NCI-H526 treated with DMSO at 0.1 percent for 48 hours (cell line): Measurements from ENCODE around the gene NCBP2L.
A peak's percentile ranks its signal among the peaks of the same experiment; 100 is the strongest.
"Not testable (repeated sequence)": the region's sequence is repeated elsewhere in the genome, so short reads cannot be mapped to it uniquely, and the experiment has no call there.

ENCODE experiments used
- DNase-seq: peaks from one replicate; lab custom pipeline; 2025; lab: John Stamatoyannopoulos, UW

Gene NCBP2L

DNA sequence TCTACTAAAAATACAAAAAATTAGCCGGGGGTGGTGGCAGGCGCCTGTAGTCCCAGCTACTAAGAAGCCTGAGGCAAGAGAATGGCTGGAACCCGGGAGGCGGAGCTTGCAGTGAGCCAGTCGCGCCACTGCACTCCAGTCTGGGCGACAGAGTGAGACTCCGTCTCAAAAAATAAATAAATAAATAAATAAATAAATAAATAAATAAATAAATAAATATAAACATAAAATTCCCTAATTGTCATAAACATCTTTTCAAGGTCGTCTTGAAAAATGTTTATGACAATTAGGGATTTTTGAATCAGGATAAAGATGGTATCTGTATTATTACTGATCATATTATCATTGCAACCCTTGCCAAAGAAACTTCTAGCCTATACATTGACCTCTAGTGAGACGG, 32.5 kb downstream of the NCBP2L start:
- not testable (repeated sequence) for DNase-seq

DNA sequence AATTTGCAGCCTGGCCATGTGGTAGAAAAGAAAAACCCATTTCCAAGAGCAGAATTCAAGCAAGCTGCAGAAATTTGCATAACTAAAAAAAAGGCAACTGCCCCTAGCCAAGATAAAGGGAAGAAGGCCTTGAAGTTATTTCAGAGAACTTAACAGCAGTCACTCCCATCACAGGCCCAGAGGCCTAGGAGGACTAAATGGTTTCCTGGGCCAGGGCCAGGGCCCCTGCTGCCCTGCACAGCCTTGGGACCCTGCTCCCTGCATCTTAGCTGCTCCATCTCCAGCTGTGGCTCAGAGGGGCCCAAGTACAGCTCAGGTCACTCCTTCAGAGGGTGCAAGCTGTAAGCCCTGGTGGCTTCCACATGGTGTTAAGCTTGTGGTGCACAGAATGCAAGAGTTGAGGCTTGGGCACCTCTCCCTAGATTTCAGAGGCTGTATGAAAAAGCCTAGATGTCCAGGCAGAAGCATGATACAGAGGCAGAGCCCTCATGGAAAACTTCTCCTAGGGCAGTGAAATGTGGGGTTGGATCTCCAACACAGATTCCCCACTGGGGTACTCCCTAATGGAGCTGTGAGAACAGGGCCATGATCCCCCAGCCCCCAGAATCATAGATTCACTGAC, 41.5 kb downstream of the NCBP2L start:
- no peak for DNase-seq

DNA sequence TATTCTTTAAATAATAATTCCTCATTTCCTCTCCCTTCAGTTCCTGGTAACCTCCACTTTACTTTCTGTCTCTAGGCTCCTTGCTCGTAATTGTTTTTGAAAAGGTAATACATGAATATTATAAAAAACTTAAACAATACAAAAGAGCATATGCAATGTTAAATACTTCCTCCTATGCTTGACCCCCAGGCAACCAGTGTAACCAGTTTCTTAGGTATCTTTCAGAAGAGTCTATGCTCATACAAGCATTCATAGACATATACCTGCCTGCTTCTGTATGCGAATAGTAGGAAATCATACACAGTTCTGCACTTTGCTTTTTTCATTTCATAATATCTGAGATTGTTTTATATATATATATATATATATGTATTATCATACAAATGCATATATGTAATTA, 45.5 kb downstream of the NCBP2L start:
- no peak for DNase-seq

DNA sequence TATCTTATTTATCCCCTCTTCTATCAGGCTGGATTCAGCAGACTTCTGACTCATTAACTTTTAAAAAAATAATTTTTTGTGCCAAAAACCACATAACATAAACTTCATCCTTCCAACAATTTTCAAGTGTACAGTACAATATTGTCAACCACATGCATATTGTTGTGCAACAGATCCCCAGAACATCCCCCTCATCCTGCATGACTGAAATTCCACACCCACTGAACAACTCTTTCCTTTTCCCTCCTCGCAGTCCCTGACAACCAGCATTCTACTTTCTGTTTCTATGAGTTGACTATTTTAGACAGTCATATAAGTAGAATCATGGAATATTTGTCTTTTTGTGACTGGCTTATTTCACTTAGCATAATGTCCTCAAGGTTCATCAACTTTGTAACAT, 45.9 kb downstream of the NCBP2L start:
- DNase-seq = no peak

DNA sequence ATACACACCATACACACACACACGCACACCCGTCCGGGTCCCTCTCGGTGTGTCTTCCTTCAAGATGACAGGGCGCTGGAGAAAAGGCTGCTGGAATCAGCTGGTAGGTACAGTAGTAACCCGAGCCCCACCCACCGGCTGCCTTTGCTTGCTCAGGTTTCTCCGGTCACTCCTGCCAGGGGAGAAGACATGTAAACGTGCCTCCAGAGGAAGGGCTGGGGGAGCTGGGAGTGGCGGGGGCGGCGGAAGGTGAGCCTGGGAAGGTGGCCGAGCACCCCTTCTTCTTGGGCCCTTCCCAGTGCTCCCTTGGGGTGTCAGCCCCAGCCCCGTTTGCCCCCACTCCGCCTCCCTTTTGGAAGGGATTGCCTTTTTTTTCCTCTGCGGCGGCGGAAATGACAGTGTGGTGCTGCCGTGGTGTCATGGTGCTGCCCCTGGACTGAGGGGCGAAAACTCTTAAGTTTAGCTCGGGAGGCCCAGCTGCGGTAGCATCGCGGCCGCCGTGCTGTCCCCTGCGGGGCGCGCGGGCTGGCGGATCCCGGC, 48.2 kb downstream of the NCBP2L start, which contains the start of gene MID2:
TSS of gene MID2 (plus strand) at position 169 of the 540 bp plus-strand sequence. CDS start 561 bp downstream, outside the sequence.
- peak; percentile 17 for DNase-seq

DNA sequence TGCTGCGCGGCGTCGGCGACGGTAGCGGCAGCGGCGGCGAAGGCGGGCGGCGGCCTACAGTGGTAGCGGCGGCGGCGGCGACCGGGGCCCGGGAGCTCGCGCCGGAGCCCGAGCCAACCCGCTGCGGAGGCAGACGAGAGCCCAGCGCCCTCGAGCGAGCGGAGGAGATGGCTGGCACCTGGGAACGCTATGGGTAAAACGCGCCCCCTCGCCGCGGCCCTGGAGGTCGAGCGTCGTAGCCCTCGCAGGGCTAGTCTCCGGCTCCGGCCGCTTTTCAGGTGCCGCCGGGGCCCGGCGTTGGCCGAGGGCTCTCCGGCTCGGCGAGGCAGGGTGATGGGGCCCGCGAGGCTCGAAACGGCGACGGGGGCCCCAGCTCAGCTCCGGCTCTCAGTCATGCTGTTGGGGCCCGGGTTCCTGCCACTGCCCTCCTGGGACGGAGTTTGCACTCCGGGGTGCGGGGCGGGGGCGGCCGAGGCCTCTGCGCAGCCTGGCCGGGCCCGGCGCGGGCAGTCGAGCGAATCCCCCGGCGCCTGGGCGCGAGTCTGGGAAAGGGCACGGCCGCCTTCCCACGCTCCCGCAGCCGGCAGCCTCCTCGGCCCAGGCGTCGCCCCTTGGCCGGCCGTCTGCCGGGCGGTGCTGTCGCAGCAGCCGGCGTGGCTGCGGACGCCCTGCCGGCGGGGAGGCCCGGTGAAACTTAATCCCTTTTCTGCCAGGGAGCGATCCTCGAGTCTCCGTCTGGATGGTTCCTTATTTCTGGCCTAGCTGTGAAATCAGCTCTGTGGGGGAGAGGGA, 48.9 kb downstream of the NCBP2L start:
- peak; percentile 57 for DNase-seq

DNA sequence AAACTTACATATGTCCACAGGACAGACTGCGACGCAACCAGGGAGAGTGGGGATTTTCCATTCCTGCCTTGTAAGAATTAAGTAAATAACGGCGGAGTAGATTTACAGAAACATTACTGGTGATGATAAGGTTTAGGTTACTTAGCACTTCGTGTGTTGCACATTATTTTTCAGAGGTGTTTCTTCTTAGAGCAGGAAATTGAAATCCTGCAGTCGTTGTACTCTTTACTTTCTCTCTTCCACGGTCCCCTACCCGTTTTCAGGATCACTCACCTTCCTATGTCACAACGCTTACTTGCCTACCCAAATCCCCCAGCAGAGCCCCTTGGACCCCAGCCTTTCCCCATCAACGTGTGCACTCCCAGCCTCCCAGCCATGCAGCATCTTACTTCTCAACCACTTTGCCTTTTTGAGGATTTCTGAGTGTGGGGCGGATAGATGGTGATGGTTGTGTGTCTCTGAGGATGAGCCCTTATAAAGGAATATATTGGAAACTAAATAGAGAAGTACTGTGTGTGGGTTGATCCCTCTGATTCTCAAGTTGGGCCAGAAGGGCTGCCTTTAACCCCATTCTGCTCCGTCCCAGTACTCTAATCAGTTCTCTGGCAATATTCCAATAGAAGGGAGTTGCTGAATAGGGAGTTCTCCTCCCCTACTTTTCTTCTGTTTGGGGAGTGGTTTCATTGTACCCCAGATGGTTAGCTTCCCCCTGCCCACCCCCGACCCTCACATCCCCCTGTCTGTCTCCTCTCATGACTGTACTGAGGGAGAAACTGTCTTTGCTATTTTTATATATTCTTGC, 49.7 kb downstream of the NCBP2L start:
- no peak for DNase-seq

DNA sequence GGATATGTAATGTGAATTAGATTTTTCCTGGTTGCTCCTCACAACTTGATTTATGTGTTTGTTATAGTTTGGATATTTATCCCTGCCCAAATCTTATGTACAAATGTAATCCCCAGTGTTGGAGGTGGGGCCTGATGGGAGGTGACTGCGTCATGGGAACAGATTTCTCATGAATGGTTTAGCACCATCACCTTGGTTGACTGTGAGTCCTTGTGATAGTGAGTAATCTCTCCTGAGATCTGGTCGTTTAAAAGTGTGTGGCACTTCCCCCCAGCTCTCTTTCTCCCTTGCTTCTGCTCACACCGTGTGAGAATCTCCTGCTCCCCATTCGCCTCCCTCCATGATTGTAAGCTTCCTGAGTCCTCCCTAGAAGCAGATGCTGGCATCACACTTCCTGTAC, 50.3 kb downstream of the NCBP2L start:
- DNase-seq = no peak

DNA sequence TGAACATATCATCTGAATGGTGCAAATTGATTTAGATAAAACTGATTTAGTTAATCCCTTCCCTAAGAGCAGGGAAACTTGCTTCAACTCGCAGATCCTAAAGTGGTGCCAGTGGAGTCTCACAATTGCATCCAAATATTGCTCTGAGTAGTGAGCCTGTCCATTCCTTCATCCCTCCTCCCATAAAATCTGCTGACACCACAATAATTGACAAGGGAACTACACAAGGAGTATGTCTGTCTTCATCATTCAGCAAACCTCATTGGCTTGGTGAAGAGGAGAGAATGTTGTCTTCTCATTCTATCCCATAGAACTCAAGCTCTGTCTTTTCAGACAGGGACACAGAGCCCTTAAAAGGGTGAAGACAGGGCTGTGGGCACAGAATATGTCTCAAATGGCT, 52.3 kb downstream of the NCBP2L start:
- DNase-seq = no peak

DNA sequence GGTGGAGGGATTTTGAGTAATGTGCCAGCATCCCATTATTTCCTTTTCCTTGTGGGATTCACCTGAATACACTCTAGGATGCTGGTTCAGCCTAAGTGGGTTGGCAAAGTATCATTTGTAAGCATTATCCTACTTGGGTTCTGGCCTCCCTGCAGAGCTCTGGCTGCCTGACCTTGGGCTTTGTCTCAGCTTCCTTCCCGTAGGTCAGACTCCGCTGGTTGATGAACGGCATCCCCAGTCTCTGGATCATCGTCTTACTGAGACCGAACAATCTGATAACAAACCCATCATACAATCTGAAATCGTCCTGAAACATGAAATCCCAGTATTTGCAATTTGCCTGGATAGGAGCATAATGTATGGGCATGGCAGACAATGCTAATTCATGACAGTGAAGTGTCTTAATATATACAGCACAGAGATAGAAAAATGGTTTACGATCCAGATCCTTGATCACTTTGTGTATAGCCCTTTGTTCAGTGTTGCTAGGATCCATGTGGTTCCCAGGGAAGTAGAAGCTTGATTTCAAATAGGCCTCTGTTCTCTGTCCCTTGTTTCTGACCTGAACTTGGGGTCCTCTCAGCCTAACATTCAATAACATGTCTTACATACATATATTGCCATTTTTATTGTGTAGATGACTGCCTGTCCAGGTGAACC, 53.7 kb downstream of the NCBP2L start:
- DNase-seq = no peak

DNA sequence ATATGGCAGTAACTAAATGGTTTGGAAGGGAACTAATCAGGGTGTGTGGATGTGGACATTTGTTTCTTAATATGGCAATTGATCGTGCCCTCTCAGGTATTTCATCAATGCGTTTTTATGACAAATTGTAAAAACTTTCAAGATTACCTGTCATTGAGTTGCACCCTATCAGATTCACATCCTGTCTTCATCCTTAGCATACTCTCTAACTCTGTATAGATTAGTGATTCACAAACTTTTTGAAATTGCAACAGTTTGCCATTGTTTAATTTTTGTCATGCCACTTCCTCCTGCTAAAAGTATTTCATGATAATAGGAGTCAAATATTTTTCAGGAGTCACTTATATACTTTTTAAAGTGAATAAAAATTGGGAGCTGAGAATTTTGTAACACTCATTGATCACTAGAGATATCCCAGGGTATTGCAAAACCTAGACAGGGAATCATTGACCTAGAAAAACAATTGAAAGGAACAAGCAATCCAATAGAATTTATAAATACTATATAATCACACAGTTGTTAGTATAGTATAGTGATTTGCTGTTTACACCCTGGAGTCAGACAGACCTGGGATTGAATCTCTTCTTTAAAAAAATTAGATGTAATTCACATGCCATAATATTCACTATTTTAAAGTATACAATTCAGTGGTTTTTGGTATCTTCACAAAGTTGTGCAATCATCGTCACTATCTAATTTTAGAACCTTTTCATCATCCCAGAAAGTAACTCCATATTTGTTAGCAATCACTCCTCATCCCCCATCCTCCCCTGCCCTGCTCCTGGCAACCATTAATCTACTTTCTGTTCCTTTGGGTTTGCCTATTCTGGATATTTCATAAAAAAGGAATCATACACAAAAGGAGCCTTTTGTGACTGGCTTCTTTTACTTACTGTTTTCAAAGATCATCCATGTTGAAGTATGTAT, 57.0 kb downstream of the NCBP2L start:
- DNase-seq = no peak

DNA sequence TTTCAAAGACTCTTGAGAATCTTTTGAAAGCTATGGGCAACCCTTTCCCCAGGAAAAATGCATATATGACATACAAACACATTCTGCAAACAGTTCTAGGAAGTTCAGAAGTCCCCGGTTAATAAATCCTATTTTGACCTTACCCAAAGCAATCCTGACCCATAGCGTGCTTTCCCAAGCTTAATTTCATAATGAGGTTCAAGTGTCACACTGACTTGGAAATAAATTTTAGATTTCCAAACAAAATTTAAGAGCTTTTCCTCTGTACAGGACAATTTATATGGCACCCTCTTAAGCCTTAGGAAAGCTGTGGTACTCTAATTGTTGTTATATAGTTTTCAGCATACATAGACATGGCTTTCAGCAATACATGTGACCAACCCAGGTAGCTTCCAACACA, 59.4 kb downstream of the NCBP2L start:
- no peak for DNase-seq

DNA sequence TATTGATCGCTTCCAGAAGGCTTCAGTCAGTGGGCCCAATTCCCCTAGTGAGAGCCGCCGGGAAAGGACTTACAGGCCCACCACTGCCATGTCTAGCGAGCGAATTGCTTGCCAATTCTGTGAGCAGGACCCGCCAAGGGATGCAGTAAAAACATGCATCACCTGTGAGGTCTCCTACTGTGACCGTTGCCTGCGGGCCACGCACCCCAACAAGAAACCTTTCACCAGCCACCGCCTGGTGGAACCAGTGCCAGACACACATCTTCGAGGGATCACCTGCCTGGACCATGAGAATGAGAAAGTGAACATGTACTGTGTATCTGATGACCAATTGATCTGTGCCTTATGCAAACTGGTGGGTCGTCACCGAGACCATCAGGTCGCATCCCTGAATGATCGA, 63.4 kb downstream of the NCBP2L start:
- no peak for DNase-seq

DNA sequence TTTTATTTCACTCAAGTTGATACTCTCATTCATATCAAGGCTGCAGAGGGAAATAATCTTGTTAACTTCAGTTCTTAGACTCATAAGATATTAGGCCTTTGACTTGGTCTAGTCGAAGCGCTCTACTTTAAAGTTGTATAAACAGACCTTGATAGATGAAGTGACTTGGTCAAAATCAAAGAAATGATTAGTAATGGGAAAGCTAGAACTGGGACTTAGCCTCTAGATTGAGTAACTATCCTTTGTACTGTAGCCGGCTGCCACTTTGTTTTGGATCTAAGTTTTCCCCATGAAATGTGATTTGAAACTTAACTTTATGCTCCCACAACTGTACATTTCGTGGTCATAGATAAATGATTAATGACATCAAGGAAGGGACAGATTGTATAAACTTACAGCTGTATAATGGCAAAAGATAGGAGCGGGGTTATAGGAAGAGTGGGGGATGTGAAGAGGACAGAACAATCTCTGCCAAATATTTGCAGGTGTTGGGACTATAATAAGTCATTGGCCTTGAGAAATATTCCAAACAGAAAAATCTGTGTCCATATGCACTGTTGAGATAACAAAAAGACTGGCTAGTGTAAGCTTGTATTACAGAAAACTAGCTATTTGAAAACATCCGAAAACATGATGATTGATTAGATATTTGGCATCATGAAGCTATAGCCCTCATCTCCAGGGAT, 65.3 kb downstream of the NCBP2L start:
- no peak for DNase-seq
